Peyer's patch (tissue), 4 donors: ENCODE measurements around the gene RMND1. TPM values are rescaled to one million over a fixed set of nuclear protein-coding genes. Genes with fewer than 3 reads are reported as not detected.

Experiments
- DNase-seq, 3 donors: peaks; one replicate each; pipeline ENCODE4 v3.0.0-alpha.2; 2017 to 2019
- H3K27ac ChIP-seq, 4 donors: fragments of 200-600 bp; sonication (generic); one replicate each; pipeline ENCODE4 v1.5.1; 2016 to 2019
- H3K27me3 ChIP-seq, 2 donors: fragments of 200-600 bp; sonication (generic); one replicate each; pipeline ENCODE4 v1.5.1; 2019
- H3K36me3 ChIP-seq, 3 donors: fragments of 200-600 bp; sonication (generic); one replicate each; pipeline ENCODE4 v1.5.1; 2016 to 2019
- H3K4me1 ChIP-seq, 4 donors: fragments of 200-600 bp; sonication (generic); one replicate each; pipeline ENCODE4 v1.5.1; 2016 to 2019
- H3K4me3 ChIP-seq, 4 donors: fragments of 200-600 bp; sonication (generic); 1 replicate in 3 of 4; 2 replicates in 1 of 4; pipeline ENCODE4 v1.5.1; 2016 to 2019; ENCODE audit warnings: mild to moderate bottlenecking in 1 of 4
- H3K9me3 ChIP-seq, 4 donors: fragments of 200-600 bp; sonication (generic); one replicate each; pipeline ENCODE4 v1.5.1; 2016 to 2019; ENCODE audit warnings: mild to moderate bottlenecking in 1 of 4
- CTCF ChIP-seq, 6 experiments: fragments of 450-650 bp in 4 of 6; fragments of 200-600 bp in 2 of 6; sonication (generic) in 1 of 6; IDR thresholded peaks; one replicate each; pipeline ENCODE4 v1.5.1; 2017 to 2019; ENCODE audit warnings: antibody characterized with exemption in 6 of 6, mild to moderate bottlenecking in 3 of 6, moderate library complexity in 1 of 6
- POLR2A ChIP-seq, 2 donors: fragments of 450-650 bp; IDR thresholded peaks; one replicate each; pipeline ENCODE4 v1.5.1; 2017; ENCODE audit warnings: antibody characterized with exemption in 2 of 2, mild to moderate bottlenecking in 2 of 2, moderate library complexity in 2 of 2
- total RNA-seq, 4 donors: library from RNA; depleted of rRNA; stranded (reverse); fragments of >200 nt; gene quantifications; one replicate each; pipeline ENCODE4 v1.1.0, GENCODE V29; 2016

The RMND1 gene
- total RNA-seq, 4 donors from 2014 or later = 18.2 to 50.3 (median 35.6) TPM

- no peaks in the 10 kb centered on the region for H3K4me1 ChIP-seq
- no peak overlapping the region for H3K27ac ChIP-seq
- no peak for DNase-seq
- no peaks in the 10 kb centered on the region for H3K27me3 ChIP-seq
- TF ChIP-seq CTCF (IDR thresholded peaks at IDR 0.05) (no peak), POLR2A (IDR thresholded peaks at IDR 0.05) (no peak)
- no peaks in the 10 kb centered on the region for H3K36me3 ChIP-seq
- H3K9me3 ChIP-seq = no peaks in the 10 kb centered on the region
- H3K4me3 ChIP-seq = no peak overlapping the region
Observed at GRCh38 chr6:151483994-151484393, 32.1 kb upstream of the RMND1 start.

GRCh38 chr6:151482290-151482689 lies 30.4 kb upstream of the RMND1 start:
- Histone ChIP-seq H3K36me3 (no peaks in the 10 kb centered on the region), H3K27me3 (no peaks in the 10 kb centered on the region), H3K9me3 (no peaks in the 10 kb centered on the region), H3K4me1 (no peaks in the 10 kb centered on the region), H3K27ac (peak overlapping the region in 1 of 4 donors; percentile 35), H3K4me3 (no peak overlapping the region)
- no peak for TF ChIP-seq CTCF (IDR thresholded peaks at IDR 0.05)
- TF ChIP-seq POLR2A (IDR thresholded peaks at IDR 0.05) = no peak
- DNase-seq = no peak

GRCh38 chr6:151481786-151482185 lies 29.9 kb upstream of the RMND1 start:
- DNase-seq = no peak
- no peak for TF ChIP-seq CTCF (IDR thresholded peaks at IDR 0.05)
- no peaks in the 10 kb centered on the region for H3K9me3 ChIP-seq
- no peaks in the 10 kb centered on the region for H3K27me3 ChIP-seq
- H3K27ac ChIP-seq = peak overlapping the region in 1 of 4 donors; percentile 21
- no peaks in the 10 kb centered on the region for H3K4me1 ChIP-seq
- H3K4me3 ChIP-seq = no peak overlapping the region
- H3K36me3 ChIP-seq = no peaks in the 10 kb centered on the region

- DNase-seq = no peak
- no peak overlapping the region for H3K4me3 ChIP-seq
- no peaks in the 10 kb centered on the region for H3K27me3 ChIP-seq
- H3K27ac ChIP-seq = no peak overlapping the region
- H3K9me3 ChIP-seq = no peaks in the 10 kb centered on the region
- TF ChIP-seq CTCF (IDR thresholded peaks at IDR 0.05) (no peak), POLR2A (IDR thresholded peaks at IDR 0.05) (no peak)
- no peaks in the 10 kb centered on the region for H3K36me3 ChIP-seq
- H3K4me1 ChIP-seq = peaks cover 0 to 4% (median 0%) of the 10 kb centered on the region in 4 donors
Observed at GRCh38 chr6:151478670-151479069, 26.7 kb upstream of the RMND1 start.

- H3K4me1 ChIP-seq = peaks cover 0 to 4% (median 0%) of the 10 kb centered on the region in 4 donors
- H3K4me3 ChIP-seq = no peak overlapping the region
- DNase-seq = no peak
- no peaks in the 10 kb centered on the region for H3K27me3 ChIP-seq
- TF ChIP-seq POLR2A (IDR thresholded peaks at IDR 0.05) = no peak
- no peak for TF ChIP-seq CTCF (IDR thresholded peaks at IDR 0.05)
- no peaks in the 10 kb centered on the region for H3K9me3 ChIP-seq
- H3K36me3 ChIP-seq = no peaks in the 10 kb centered on the region
- H3K27ac ChIP-seq = no peak overlapping the region
Observed at GRCh38 chr6:151477726-151478125, 25.8 kb upstream of the RMND1 start.
